GM12878 (cell line): Measurements from ENCODE around the gene HYCC2.

Experiments used
- ETV6 ChIP-seq, 2 experiments: fragments of 450-650 bp in 1 of 2; IDR thresholded peaks in 1 of 2; conservative IDR thresholded peaks in 1 of 2; 2 replicates each; pipeline ENCODE4 v1.6.1; 2014; ENCODE audit warnings: antibody characterized with exemption in 1 of 2, borderline replicate concordance in 1 of 2, low read depth in 1 of 2, mild to moderate bottlenecking in 1 of 2, moderate library complexity in 1 of 2
- HDGF ChIP-seq: fragments of 450-650 bp; IDR thresholded peaks from 2 replicates; pipeline ENCODE4 v1.6.1; 2016; ENCODE audit warnings: antibody characterized with exemption
- MYC ChIP-seq: IDR thresholded peaks from 2 replicates; pipeline ENCODE4 v1.6.1; 2011; ENCODE audit warnings: mild to moderate bottlenecking, low read length, moderate library complexity, inconsistent platforms; ENCODE audit not compliant: insufficient read depth, insufficient replicate concordance, insufficient read length, severe bottlenecking
- POLR2AphosphoS2 ChIP-seq: IDR thresholded peaks from 2 replicates; pipeline ENCODE4 v1.6.1; 2011; ENCODE audit warnings: low read depth, mild to moderate bottlenecking, low read length, improper control_type of control experiment, moderate library complexity
- TAF1 ChIP-seq: IDR thresholded peaks from 2 replicates; pipeline ENCODE4 v1.6.1; 2011; ENCODE audit warnings: mild to moderate bottlenecking, low read depth, low read length, borderline replicate concordance

DNA sequence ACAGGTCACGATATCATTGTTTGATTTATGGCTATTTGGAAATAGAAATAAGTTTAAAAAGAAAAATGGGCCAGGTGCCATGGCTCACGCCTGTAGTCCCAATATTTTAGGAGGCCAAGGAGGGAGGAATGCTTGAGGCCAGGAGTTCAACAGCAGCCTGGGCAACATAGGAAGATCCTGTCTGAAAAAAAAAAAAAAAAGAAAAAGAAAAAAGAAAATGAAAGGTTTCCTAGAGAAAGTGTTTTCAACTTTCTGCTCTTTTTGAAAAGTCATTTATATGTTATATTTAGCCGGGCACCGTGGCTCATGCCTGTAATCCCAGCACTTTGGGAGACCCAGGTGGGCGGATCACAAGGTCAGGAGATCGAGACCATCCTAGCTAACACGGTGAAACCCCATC, 3.5 kb upstream of the HYCC2 start:
- TF ChIP-seq TAF1 (no peak), POLR2AphosphoS2 (no peak), MYC (no peak), ETV6 (conservative IDR thresholded peaks at IDR 0.05 in 1 of 2, IDR thresholded peaks at IDR 0.05 in 1 of 2; ENCODE audit: borderline replicate concordance in 1 of 2, low read depth in 1 of 2) (no peak), HDGF (no peak)
